AG10803 (cell line): ENCODE measurements around the gene YARS2.

Source experiments
- DNase-seq: peaks from one replicate; pipeline ENCODE4 v3.0.0; 2010; ENCODE audit warnings: low read depth
- H3K4me3 ChIP-seq: 2 replicates; pipeline ENCODE4 v1.5.1; 2011; ENCODE audit warnings: mild to moderate bottlenecking, low read length, control low read depth
- TF ChIP-seq, protein P1 (sequence below): conservative IDR thresholded peaks from 2 replicates; pipeline ENCODE4 v1.5.1; 2011; ENCODE audit warnings: mild to moderate bottlenecking, low read length, control low read depth, inconsistent platforms

YARS2 gene

DNA sequence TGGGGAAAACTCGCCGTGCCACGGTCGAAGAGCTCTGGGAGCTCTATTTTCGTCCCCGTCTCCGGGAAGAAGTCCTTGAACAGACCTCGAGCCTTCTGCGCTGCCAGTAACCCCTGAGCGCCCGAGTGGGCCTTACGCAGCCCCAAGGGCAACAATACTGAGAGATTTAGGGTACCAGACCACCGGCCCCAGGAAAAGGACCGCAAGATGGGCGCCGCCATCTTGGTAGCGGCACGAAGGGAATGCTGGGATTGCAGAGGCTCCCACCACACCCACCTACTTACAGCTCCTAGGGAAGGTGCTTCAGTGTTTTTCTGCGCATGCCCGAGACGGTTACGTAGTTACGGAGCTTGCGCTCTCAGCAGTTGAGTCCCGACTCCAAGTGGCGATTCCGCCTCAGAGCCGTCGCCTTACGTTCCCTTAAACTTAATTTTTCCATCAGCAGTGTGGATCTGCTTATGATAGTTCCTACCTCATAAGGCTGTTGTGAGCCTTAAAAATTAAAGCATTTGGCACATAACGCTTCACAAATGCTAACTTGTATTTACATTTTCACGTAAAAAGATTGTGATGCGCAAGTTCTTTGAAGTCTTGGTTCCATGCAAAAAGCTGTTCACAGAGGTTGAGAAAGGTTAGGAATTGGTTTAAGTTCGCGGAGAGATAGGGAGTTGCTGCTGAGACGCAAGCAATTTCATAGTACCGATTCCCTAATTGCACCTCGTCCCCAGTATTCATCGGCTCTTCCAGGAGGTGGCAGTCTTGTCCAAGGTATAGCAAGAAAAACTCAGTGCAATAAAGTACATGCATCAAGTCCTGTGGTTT is at the start of gene YARS2:
YARS2 (minus strand) TSS at position 244 of the 822 bp plus-strand sequence; CDS start at position 221, 23 bp downstream.
- TF ChIP-seq, protein P1, sequence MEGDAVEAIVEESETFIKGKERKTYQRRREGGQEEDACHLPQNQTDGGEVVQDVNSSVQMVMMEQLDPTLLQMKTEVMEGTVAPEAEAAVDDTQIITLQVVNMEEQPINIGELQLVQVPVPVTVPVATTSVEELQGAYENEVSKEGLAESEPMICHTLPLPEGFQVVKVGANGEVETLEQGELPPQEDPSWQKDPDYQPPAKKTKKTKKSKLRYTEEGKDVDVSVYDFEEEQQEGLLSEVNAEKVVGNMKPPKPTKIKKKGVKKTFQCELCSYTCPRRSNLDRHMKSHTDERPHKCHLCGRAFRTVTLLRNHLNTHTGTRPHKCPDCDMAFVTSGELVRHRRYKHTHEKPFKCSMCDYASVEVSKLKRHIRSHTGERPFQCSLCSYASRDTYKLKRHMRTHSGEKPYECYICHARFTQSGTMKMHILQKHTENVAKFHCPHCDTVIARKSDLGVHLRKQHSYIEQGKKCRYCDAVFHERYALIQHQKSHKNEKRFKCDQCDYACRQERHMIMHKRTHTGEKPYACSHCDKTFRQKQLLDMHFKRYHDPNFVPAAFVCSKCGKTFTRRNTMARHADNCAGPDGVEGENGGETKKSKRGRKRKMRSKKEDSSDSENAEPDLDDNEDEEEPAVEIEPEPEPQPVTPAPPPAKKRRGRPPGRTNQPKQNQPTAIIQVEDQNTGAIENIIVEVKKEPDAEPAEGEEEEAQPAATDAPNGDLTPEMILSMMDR, result peak; percentile 89
- peak within 1 kb of the TSS; percentile 96 for H3K4me3 ChIP-seq
- DNase-seq, result peak; percentile 99

DNA sequence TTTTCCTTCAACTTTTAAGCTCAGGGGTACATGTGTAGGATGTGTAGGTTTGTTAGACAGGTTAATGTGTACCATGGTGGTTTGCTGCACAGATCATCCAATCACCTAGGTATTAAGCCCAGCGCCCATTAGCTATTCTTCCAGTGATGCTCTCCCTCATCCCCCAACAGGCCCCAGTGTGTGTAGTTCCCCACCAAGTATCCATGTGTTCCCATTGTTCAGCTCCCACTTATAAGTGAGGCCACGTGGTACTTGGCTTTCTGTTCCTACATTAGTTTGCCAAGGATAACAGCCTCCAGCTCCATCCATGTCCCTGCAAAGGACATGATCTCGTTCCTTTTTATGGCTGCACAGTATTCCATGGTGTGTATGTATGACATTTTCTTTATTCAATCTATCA is 48.6 kb upstream of the YARS2 start:
- TF ChIP-seq, protein P1, result no peak
- H3K4me3 ChIP-seq, result no peak overlapping the region
- DNase-seq, result no peak

DNA sequence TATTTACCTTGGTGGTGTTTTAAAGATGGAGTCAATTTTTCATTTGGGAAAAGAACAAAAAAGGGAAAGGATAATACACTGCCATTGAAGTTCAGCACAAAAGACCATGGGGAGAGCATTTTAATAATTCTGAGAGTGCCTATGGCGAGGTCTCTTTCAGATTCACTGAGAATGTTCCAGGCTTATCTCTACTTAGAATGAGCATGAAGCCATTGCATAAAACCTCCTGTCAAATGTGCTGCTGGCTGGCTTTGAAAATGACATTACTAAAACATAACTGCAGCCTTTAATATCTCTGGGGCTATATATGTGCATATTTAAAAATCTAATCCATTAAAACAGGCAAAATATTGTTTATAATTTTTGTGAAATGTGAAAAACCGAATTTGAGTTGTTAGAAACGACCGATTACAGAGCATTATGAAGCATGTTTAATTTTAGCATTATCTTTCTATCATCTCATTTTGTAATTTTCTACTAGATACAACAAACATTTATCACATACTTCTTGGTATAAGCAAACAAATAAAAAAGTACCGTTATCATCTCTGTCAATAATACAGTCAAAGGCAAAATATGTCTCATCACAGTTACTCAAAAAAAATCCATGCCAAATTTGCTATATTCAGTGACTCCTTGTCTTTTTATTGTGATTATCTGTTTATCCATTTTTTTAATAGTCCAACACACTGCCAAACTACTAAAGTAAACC is 45.7 kb upstream of the YARS2 start:
- H3K4me3 ChIP-seq, result no peak overlapping the region
- TF ChIP-seq, protein P1, result no peak
- DNase-seq, result no peak

DNA sequence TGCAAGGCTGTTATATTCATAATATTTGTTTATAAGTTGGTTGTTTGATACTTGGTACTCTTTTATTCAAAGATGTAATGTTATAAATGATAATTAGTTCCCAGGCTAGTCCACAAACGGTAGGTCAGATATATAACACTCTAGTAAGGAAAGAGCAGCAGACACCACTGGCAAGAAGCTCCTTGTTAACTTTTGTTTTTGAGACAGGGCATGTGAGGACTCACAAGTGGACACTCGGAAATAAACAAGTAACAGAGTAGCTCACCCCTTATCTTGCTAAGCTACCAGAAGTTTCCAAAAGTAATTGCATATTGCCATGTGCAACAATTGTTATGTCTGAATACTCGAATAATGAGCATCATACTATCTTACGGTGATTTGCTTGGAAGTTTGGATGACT is 38.6 kb upstream of the YARS2 start:
- H3K4me3 ChIP-seq, result no peak overlapping the region
- TF ChIP-seq, protein P1, result no peak

DNA sequence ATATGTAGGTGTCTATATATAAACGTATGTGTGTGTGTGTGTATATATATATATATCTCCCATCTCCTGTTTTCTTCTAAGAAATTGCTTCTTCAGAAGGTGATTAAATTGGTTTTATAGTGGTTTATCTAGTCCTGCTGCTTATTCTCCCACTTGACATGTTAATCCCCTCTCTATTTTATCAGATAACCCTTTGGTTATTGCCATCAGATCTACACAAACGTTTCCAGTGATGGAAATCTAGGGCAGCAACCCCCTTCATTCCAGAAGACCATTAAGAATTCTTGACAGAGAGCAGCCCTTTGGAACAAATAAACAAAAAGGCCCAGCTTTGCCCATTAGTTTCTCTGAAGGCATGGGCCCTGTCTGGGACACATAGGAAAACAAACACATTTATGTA is 34.2 kb upstream of the YARS2 start:
- TF ChIP-seq, protein P1, result no peak
- H3K4me3 ChIP-seq, result no peak overlapping the region
- no peak for DNase-seq

More for the DNA sequence above, 38.6 kb upstream of the YARS2 start:
- no peak for DNase-seq

DNA sequence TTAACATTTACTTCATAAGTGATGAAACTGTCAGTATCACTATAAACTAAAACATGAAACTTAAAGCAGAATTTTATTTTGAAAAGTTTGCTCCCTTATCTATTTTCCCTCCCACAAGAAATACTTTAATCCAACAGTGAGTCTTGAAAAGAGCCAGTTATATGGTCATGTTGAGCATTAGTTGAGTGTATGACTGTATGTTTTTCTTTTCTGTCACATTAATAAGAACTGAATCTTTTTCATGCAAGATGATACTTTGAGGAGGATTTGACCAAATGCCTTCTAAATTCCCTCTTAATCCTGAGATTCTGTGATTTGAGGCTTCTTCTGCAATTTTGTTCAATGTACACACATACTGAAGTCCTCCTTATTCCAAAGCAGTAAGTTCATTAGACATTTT is 33.7 kb upstream of the YARS2 start:
- TF ChIP-seq, protein P1, result no peak
- no peak for DNase-seq
- H3K4me3 ChIP-seq, result no peak overlapping the region

DNA sequence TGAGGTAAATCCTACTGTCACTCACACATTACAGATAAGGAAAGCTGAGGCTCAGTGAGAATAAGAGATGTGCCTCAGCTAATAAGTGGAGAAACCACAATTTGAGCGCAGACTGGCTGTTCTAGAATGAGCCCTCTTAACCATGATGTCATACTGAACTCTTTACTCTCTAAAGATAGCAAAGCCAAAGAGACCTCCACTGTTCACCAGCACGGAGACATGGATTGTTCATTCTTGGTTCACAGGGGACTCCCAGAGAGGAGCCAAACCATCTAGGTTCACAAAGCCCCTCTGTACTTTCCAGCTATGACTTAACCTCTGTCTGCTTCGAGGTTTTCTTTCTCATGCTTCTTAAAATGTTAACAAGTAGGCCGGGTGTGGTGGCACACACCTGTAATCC is 32.7 kb upstream of the YARS2 start:
- TF ChIP-seq, protein P1, result no peak
- H3K4me3 ChIP-seq, result no peak overlapping the region
- no peak for DNase-seq
